ENCODE data around the gene SLC25A20.
"Not testable (repeated sequence)": the region's sequence is repeated elsewhere in the genome, so short reads cannot be mapped to it uniquely, and the experiment has no call there.

The SLC25A20 gene

DNA sequence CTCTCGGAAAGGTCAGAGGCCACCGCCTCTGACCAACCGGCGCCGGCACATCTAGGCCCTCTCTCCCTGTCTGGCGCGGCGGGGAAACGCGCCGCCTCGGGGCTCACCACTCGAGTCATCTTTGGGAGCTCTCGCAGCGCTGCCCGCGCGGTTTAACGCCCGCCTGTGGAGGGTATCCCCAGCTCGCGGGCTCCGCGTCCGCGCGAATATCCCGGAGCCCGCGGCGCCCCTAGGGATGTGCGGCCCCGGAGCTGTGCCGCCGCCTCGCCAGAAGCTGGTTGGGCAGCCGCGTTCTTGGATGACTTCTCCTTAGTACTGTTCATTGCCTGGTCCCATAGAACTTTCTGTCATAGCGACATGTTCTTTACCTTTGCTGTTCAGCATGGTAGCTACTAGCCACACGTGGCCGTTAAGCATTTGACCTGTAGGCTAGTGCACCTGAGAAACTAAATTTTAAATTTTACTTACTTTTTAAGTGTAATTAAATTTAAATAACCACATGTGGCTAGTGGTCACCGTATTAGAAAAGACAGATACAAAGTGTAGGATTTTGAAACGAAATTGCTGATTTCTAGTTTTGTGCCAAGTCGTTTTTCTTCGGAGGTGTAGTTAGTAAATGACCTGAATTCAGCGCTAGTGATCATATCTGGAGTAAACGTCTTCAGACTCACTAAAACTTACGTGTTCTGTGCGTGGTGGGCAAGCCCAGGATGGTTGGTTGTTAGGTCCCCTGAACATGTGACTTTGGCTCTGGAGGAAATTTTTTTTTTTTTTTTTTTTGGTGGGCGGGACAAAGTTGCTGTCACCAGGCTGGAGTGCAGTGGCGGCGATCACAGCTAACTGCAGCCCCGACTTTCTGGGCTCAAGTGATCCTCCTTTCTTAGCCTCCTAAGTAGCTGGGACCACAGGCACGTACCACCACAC, 20.8 kb upstream of the SLC25A20 start:
- Mint-ChIP-seq H3K27me3 (no peaks in the 10 kb centered on the region), H3K4me1 (ENCODE audit: low read depth) (peaks cover 39% of the 10 kb centered on the region), H3K9me3 (no peaks in the 10 kb centered on the region), H3K4me3 (peak overlapping the region; percentile 93), H3K27ac (peak overlapping the region; percentile 96), H3K36me3 (ENCODE audit: low read depth) (peaks cover 24% of the 10 kb centered on the region)

DNA sequence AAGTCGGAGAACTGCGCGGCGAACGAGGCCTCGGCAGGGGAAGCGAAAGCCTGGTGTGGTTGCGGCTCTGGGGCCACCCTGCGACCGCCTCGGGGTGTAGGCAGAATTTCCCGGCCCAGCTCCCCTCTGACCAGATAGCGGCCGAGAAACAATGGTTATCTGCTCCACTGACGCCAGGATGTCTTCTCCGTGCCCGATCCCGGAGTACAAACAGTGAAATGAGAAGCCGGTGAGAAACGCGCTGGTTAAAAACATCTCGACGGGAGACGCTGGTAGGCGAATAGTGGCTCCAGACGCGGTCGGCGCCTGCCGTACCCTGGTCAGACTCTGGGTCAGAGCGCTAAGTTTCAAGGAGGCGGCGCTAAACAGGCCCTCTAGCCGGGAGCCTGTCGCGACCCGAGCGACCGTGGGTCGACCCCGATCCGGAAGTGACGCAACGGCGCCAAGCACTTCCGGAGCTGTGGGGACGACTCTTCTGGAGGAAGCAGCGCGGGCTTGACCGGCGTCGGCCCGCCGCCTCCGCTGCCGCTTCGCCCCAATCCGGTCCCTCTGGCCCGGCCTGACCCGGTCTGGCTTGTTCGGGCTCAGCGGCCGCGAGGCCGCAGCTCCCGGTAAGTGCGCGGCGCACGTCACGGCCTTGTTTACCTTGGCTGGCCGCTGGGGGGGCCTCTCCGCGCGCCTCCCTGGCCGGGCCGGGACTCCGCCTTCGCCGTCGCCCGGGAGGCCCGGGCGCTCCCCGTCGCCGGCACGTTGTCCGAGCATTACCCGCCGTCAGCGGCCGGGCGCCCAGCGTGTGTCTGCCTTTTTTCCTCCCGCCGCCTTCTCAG, 19.9 kb upstream of the SLC25A20 start, which contains the start of gene ARIH2:
Gene ARIH2, plus strand, starts transcription at position 455 of the 827 bp plus-strand sequence. CDS start 8,717 bp downstream, outside the sequence.
- H3K4me3 Mint-ChIP-seq, result peak within 1 kb of the TSS; percentile 93
- peak within 1 kb of the TSS; percentile 96 for H3K27ac Mint-ChIP-seq

DNA sequence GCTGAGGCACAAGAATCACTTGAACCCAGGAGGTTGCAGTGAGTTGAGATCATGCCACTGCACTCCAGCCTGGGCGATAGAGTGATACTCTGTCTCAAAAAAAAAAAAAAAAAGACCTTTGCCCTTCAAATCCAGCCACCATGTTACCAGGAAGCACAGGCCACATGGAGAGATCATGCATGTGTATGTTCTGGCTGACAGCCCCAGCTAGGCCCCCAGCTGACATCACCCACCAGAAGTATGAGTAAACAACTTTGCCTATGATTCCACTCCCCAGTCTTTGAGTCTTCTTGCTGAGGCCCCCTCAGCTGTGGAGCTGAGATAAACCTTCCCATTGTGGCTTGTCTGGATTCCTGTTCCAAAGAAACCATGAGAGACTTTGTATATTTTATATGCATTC, 16.6 kb upstream of the SLC25A20 start:
- peak overlapping the region; percentile 59 for H3K27ac Mint-ChIP-seq
- H3K9me3 Mint-ChIP-seq, result no peaks in the 10 kb centered on the region
- H3K36me3 Mint-ChIP-seq (ENCODE audit: low read depth), result peaks cover 11% of the 10 kb centered on the region
- H3K4me1 Mint-ChIP-seq (ENCODE audit: low read depth), result peaks cover 24% of the 10 kb centered on the region
- H3K4me3 Mint-ChIP-seq, result no peak overlapping the region
- H3K27me3 Mint-ChIP-seq, result no peaks in the 10 kb centered on the region

More for the DNA sequence above, 19.9 kb upstream of the SLC25A20 start, which contains the start of gene ARIH2:
- Mint-ChIP-seq H3K9me3 (no peaks in the 10 kb centered on the region), H3K36me3 (ENCODE audit: low read depth) (peaks cover 20% of the 10 kb centered on the region), H3K27me3 (no peaks in the 10 kb centered on the region), H3K4me1 (ENCODE audit: low read depth) (peaks cover 35% of the 10 kb centered on the region)

DNA sequence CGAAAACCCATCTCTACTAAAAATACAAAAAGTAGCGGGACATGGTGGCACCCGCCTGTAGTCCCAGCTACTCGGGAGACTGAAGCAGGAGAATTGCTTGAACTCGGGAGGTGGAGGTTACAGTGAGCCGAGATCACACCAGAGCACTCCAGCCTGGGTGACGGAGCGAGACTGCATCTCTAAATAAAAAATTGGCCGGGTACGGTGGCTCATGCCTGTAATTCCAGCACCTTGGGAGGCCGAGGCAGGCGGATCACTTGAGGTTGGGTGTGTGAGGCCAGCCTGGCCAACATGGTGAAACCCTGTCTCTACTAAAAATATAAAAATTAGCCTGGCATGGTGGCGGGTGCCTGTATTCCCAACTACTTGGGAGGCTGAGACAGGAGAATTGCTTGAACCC, 8.3 kb upstream of the SLC25A20 start:
- not testable (repeated sequence) for H3K27ac Mint-ChIP-seq; H3K9me3 Mint-ChIP-seq; H3K36me3 Mint-ChIP-seq (ENCODE audit: low read depth); H3K4me3 Mint-ChIP-seq; H3K4me1 Mint-ChIP-seq (ENCODE audit: low read depth); H3K27me3 Mint-ChIP-seq

DNA sequence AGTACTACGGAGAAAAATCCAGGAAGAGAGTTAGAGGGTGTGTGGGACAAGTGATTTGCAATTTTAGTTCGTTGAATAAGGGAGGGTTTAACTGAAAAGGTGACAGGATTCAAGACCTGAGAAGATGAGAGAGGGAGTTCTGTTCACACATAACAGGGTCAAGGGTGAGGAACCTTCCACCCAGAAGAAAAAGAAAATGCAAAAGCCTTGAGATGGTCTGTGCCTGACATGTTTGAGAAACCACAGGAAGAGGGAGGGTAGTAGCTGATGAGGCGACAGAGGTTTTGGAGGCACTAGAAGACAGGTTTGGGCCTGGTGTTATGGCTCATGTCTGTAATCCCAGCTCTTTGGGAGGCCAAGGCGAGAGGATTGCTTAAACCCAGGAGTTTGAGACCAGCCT, 591 bp upstream of the SLC25A20 start:
- peak overlapping the region; percentile 96 for H3K27ac Mint-ChIP-seq
- H3K9me3 Mint-ChIP-seq, result no peaks in the 10 kb centered on the region
- peaks cover 39% of the 10 kb centered on the region for H3K4me1 Mint-ChIP-seq (ENCODE audit: low read depth)
- no peaks in the 10 kb centered on the region for H3K36me3 Mint-ChIP-seq (ENCODE audit: low read depth)
- H3K4me3 Mint-ChIP-seq, result peak overlapping the region; percentile 94
- H3K27me3 Mint-ChIP-seq, result no peaks in the 10 kb centered on the region

DNA sequence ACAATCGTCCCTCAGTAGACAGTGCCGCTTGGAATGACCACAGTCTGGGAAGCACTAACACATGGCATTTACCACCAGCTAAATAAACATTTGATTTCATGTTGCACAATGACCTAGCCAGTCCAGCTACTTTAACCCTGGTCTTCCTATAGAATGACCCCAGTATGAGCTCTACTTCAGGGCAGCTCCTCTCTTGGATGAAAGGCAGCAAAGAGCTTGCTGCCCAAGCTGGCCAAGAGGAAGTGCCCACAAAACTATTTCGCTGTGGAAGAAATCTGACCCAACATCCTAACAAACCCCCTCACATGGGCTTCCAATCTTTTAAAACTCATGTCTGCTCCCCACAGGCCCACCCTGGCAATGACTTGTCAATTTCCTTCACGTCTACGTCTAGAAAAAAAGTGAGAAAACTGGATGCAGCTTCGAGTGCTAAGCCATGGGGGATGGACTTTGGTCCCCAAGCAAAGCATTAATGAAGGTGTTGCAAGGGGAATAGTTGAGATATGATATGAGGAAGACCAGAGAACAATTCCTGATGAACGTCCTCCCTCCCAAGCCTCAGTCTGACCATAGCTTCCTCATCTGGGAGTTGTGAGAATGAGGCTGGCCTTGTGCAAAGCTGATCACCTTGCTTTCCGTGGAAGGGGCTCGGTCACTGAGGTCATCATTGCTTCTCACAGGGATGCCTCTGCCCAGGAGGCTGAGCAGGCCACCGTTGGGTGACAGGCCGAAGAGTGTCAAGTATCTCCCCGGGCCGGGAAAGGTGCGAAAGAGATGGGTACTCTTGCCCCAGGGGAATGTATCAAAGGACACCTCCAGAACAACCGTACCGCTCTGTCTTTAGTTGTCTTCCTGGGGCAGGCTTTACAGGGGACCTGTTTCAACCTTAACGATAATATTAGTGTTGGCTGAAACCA, 964 bp downstream of the SLC25A20 start:
- peak overlapping the region; percentile 96 for H3K27ac Mint-ChIP-seq
- H3K4me3 Mint-ChIP-seq, result peak overlapping the region; percentile 94
- no peaks in the 10 kb centered on the region for H3K27me3 Mint-ChIP-seq
- H3K4me1 Mint-ChIP-seq (ENCODE audit: low read depth), result peaks cover 33% of the 10 kb centered on the region
- no peaks in the 10 kb centered on the region for H3K9me3 Mint-ChIP-seq
- H3K36me3 Mint-ChIP-seq (ENCODE audit: low read depth), result no peaks in the 10 kb centered on the region

DNA sequence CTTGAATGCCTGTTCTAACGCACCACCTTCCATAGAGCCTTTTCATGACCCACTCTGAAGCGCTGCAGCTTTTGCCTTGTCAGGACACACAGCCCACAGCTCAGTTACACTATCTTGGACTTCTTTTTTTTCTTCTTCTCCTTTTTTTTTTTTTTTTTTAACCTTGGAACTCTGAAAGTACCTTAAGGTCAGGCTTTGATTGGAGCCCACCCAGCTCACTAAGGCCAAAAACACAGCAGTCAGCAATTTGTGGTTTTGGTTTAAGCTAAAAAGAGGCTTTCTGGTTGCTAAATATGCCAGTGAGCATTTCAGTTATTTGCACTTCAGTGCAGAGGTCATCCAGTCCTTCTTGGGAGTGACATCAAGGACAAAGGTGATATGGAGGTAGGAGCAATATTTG, 1.7 kb downstream of the SLC25A20 start:
- Mint-ChIP-seq H3K27me3 (no peaks in the 10 kb centered on the region), H3K4me3 (no peak overlapping the region), H3K36me3 (ENCODE audit: low read depth) (peaks cover 4% of the 10 kb centered on the region), H3K27ac (peak overlapping the region; percentile 19), H3K4me1 (ENCODE audit: low read depth) (peaks cover 29% of the 10 kb centered on the region), H3K9me3 (no peaks in the 10 kb centered on the region)

DNA sequence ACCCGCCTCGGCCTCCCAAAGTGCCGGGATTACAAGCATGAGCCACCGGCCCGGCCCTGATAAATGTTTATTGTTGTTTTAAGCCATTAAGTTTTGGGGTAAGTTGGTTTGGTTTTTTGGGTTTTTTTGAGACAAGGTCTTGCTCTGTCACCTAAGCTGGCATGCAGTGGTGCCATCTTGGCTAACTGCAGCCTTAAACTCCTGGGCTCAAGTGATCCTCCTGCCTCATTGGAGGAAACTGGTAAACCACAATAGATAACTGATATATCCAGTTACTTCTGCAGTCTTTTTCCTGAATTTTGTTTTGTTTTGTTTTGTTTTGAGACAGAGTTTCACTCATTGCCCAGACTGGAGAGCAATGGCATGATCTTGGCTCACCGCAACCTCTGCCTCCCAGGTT, 4.2 kb downstream of the SLC25A20 start:
- Mint-ChIP-seq H3K36me3 (ENCODE audit: low read depth) (peaks cover 12% of the 10 kb centered on the region), H3K27ac (no peak overlapping the region), H3K9me3 (no peaks in the 10 kb centered on the region), H3K27me3 (no peaks in the 10 kb centered on the region), H3K4me3 (no peak overlapping the region), H3K4me1 (ENCODE audit: low read depth) (peaks cover 29% of the 10 kb centered on the region)

DNA sequence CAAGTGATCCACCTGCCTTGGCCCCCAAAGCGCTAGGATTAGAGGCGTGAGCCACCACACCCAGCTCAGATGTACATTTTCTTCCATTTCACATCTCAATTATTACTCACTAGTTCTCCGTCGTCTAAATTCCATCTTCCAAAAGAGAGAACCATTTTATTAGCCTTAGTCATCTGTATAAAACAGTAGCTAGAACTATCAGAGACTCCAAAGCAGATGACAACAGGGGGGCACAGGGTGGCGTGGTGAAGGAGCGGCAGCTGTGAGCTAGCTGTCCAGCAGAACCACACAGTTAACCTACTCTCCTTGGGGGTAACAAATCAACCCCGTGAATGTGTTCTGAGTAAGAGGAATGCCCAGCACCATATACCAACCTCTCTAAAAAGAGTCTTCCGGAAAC, 7.1 kb downstream of the SLC25A20 start:
- Mint-ChIP-seq H3K4me3 (no peak overlapping the region), H3K36me3 (ENCODE audit: low read depth) (peaks cover 12% of the 10 kb centered on the region), H3K4me1 (ENCODE audit: low read depth) (peaks cover under 1% of the 10 kb centered on the region), H3K27me3 (no peaks in the 10 kb centered on the region), H3K27ac (no peak overlapping the region), H3K9me3 (no peaks in the 10 kb centered on the region)

DNA sequence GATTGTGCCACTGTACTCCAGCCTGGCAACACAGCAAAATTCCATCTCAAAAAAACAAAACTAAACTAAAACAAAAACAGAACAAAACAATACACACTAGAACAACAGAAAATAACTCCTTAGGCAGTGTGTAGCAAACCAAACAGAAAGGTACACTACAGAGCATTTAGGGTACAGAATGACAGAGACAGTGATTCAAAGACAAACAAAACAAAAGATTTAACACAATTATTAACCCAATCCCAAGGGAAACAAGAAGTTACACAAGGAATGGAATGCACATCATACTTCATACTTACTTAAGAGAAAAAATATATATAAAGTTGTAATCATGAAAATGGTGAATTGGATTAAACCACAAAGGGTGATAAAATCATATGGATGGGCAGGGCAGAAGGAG, 12.9 kb downstream of the SLC25A20 start:
- no peaks in the 10 kb centered on the region for H3K9me3 Mint-ChIP-seq
- H3K4me1 Mint-ChIP-seq (ENCODE audit: low read depth), result no peaks in the 10 kb centered on the region
- H3K27ac Mint-ChIP-seq, result no peak overlapping the region
- H3K27me3 Mint-ChIP-seq, result no peaks in the 10 kb centered on the region
- no peak overlapping the region for H3K4me3 Mint-ChIP-seq
- H3K36me3 Mint-ChIP-seq (ENCODE audit: low read depth), result peaks cover 7% of the 10 kb centered on the region

DNA sequence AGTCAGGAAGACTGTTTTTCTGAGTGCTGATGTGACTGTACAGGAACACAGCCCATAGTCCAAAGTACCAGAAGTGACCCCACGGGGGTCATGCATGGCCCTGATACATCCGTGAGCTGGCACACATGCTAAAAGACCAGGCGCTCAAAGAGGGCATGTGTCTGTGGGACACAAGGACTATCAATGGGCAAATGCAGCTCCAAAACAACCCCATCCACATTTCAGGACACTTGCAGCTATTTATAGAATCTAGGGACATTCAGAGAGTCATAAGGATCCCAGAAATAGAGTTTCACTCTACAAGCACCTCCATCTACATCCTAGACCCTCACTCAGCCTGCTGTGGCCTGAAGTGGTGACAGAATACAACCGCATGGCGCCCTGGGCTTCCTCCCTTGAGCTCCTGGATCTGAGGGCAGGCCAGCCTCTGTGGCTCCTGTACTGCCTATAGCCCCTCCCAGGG, 17.0 kb downstream of the SLC25A20 start:
- H3K4me1 Mint-ChIP-seq (ENCODE audit: low read depth), result peaks cover 3% of the 10 kb centered on the region
- H3K27me3 Mint-ChIP-seq, result no peaks in the 10 kb centered on the region
- no peak overlapping the region for H3K4me3 Mint-ChIP-seq
- H3K27ac Mint-ChIP-seq, result no peak overlapping the region
- H3K9me3 Mint-ChIP-seq, result no peaks in the 10 kb centered on the region
- peaks cover 11% of the 10 kb centered on the region for H3K36me3 Mint-ChIP-seq (ENCODE audit: low read depth)

DNA sequence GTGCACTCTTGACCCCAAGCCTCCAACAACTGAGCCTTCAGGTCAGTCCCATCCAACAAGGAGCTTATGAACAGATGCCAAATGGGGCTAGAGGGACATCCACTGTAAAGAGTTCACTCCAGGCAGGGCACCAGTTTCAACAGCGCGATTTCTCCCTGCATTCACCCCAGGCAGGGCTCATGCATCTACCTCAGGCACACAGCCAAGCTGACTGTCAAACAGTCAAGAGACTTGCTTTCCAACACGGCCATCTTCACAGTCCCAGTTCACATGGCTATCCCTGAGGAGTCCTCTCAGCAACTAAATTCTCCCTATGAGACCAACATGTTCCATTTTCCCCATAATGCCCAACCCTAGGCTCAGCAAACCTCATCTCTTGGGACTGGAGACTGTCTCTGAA, 17.7 kb downstream of the SLC25A20 start:
- Mint-ChIP-seq H3K27me3 (no peaks in the 10 kb centered on the region), H3K36me3 (ENCODE audit: low read depth) (peaks cover 11% of the 10 kb centered on the region), H3K4me1 (ENCODE audit: low read depth) (peaks cover 3% of the 10 kb centered on the region), H3K9me3 (no peaks in the 10 kb centered on the region), H3K27ac (no peak overlapping the region), H3K4me3 (no peak overlapping the region)

DNA sequence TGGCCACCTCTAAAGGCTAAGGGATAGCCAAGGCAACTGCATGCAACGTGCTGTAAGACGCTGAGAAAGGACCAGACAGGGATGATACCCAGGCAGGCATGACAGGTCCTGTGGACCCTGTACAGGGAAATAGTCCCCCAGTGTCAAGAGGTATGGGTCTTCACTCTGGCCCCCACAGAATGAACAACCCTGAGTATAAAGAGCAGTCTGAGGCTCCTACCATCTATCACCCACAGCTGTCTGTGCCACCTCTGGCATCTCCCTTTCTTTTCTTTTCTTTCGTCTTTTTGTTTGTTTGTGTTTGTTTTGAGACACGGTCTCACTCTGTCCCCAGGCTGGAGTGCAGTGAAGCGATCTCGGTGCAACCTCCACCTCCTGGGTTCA, 18.7 kb downstream of the SLC25A20 start:
- Mint-ChIP-seq H3K4me3 (no peak overlapping the region), H3K9me3 (no peaks in the 10 kb centered on the region), H3K27me3 (no peaks in the 10 kb centered on the region), H3K36me3 (ENCODE audit: low read depth) (peaks cover 10% of the 10 kb centered on the region), H3K27ac (no peak overlapping the region), H3K4me1 (ENCODE audit: low read depth) (peaks cover 3% of the 10 kb centered on the region)

DNA sequence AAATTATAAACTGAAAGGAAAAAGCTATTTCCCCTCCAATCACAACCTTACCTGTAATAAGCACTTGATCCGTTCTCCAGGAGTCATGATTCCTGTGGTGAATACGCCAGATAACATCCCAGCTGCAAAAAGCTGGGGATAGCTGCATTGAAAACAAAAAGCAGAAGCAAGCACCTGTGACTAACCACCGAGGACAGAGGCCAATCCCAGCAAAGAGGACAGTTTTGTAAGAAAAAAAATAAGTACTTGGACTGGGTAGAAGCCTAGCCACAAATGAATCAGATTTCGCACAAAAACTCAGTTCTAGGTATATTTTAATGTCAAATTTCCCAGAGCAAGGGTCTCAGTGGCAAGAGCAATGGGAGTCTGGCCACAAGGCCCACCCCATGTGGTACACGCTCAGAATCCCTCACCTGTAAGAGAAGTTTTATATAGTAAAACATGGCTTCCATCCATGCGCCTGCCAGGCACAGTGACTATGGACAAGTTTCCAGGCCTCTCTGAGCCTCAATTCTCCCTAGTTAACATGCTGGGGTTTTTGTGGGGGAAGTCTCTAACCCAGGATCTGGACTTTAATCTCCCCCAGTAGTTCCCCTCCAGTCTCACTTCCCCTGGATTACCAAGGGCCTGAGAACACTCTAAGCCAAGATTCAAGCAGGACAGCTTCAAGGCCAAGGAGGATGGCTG, 19.2 kb downstream of the SLC25A20 start:
- no peaks in the 10 kb centered on the region for H3K27me3 Mint-ChIP-seq
- no peak overlapping the region for H3K4me3 Mint-ChIP-seq
- no peak overlapping the region for H3K27ac Mint-ChIP-seq
- peaks cover 3% of the 10 kb centered on the region for H3K4me1 Mint-ChIP-seq (ENCODE audit: low read depth)
- peaks cover 4% of the 10 kb centered on the region for H3K36me3 Mint-ChIP-seq (ENCODE audit: low read depth)
- no peaks in the 10 kb centered on the region for H3K9me3 Mint-ChIP-seq

All from stimulated activated naive CD8-positive, alpha-beta T cell treated with anti-CD3 and anti-CD28 coated beads, Interleukin-15, Interleukin-2, amounts not matched to agents 100 ng/mL and 50 ng/mL, for 24 hours (primary cell).